Gastrocnemius medialis (tissue), 4 donors: Measurements from ENCODE around the gene CHN2.

Experiments
- CTCF ChIP-seq, 5 experiments: fragments of 450-650 bp in 3 of 5; fragments of 200-600 bp in 2 of 5; sonication (generic) in 2 of 5; IDR thresholded peaks in 4 of 5; conservative IDR thresholded peaks in 1 of 5; 1 replicate in 4 of 5; 2 replicates in 1 of 5; pipeline ENCODE4 v1.5.1; 2016 to 2019; ENCODE audit warnings: antibody characterized with exemption in 5 of 5, mild to moderate bottlenecking in 3 of 5, moderate library complexity in 3 of 5
- POLR2A ChIP-seq, 2 donors: fragments of 450-650 bp; IDR thresholded peaks; one replicate each; pipeline ENCODE4 v1.6.1; 2017; ENCODE audit warnings: antibody characterized with exemption in 2 of 2, mild to moderate bottlenecking in 2 of 2, moderate library complexity in 2 of 2

- no peak for TF ChIP-seq CTCF (IDR thresholded peaks at IDR 0.05 in 4 of 5, conservative IDR thresholded peaks at IDR 0.05 in 1 of 5)
- TF ChIP-seq POLR2A (IDR thresholded peaks at IDR 0.05) = no peak
Measured at GRCh38 chr7:29145553-29146056, 49.0 kb upstream of the CHN2 start.
